Measurements from ENCODE around the gene ARRDC5. TPM values are rescaled to one million over a fixed set of nuclear protein-coding genes. Genes with fewer than 3 reads are reported as not detected.
A peak's percentile ranks its signal among the peaks of the same experiment; 100 is the strongest.

Gene ARRDC5
- polyA plus RNA-seq, 4 donors, result 0.10 to 0.12 TPM; not detected in 2

DNA sequence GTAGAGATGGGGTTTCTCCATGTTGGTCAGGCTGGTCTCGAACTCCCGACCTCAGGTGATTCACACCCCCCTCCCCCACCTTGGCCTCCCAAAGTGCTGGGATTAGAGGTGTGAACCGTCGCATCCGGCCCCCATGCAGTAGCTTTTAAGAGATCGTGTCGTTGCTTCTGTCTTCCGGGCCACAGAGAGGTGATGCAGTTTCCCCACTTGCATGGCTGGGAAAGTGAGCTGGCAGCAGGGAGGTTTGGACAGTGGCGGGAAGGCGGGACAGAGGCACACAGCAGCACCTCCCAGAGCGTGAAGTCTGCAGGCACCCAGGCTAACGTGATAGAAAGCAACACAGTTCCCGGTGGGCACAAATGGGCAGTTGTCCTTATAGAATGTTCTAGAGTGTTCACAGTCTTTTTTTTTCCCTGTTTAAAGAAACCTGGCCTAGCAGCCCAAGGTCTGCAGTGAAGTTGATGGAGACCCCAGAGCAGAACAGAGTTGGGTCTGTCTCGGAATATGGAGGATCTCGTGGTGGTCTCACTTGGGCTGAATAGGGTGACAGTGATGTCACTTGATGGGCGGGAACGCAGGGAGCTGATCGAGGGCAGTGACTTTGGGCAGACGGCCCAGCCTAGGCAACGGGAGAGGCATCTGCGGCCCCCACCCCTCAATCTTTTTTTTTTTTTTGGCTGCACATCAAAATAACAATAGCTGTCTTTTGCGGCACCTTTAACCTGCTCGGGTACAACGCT lies 11.5 kb upstream of the ARRDC5 start:
- WGBS, 3 donors, result 71 to 83% (median 79%) methylated on average over 24 of the region's 24 CpGs

DNA sequence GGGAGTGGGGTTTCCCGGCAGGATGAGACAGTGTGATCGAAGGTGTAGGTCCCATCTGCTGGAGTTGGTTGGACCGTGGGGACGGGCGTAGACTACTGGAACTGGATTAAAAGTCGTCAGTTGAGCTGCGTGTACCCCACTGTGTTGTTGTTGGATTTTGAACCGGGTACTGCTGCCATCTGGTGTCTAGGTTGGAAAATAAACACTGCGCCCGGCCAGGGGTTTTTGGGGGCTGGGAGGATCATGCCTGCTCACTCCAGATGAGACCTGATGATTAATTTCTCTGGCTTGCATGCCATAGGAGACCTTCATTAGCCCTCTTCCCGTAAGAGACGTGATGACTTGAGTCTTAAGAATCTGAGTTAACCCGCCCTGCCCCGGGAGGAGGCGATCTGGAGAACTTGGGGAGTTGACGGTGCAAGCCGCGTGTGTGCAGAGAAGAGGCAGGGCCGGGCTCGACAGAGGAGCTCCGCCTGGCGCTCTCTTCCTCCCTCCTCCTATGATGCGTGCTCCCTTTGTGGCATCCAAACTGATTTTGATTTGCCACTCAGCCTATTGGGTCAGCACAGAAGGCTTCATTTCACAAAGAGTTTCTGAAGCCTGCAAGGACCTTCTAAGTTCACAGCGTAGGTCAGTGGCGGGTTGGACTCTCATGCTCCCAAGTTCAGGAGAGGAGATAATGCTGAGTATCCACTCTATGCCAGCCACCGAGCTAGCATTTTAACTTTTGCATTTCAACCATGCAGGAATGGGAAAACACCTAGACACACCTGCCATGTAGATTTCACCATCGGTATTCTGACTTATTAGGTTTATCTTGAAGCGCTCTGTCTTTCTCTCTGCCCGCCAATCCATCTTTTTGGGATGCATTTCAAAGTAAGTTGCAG lies 9.3 kb upstream of the ARRDC5 start:
- Histone ChIP-seq H3K9me3 (ENCODE audit: control insufficient read depth in 2 of 2, insufficient read depth in 1 of 2, low read depth in 1 of 2, low read length in 1 of 2) (no peaks in the 10 kb centered on the region), H3K4me1 (ENCODE audit: control insufficient read depth in 3 of 3, insufficient read depth in 2 of 3, low read depth in 1 of 3, low read length in 2 of 3) (peaks cover 0 to 24% (median 2%) of the 10 kb centered on the region in 3 donors), H3K4me3 (ENCODE audit: low read depth in 1 of 3, low read length in 3 of 3) (peak overlapping the region in 1 of 3 donors; percentile 51), H3K27me3 (ENCODE audit: control insufficient read depth in 3 of 3, insufficient read depth in 3 of 3, low read length in 3 of 3) (no peaks in the 10 kb centered on the region), H3K36me3 (ENCODE audit: control insufficient read depth in 3 of 3, insufficient read depth in 2 of 3, low read depth in 1 of 3, low read length in 3 of 3) (peaks cover 0 to 28% (median 0%) of the 10 kb centered on the region in 3 donors), H3K27ac (ENCODE audit: low read depth in 1 of 3, low read length in 2 of 3) (peak overlapping the region in 1 of 3 donors; percentile 52)
- DNase-seq, result peak; percentile 62 to 72
- 16 to 23% (median 20%) methylated on average over 29 of the region's 29 CpGs for WGBS, 3 donors
- no peak for FAIRE-seq

More for the DNA sequence above, 11.5 kb upstream of the ARRDC5 start:
- FAIRE-seq, result no peak
- H3K27me3 ChIP-seq (ENCODE audit: control insufficient read depth in 3 of 3, insufficient read depth in 3 of 3, low read length in 3 of 3), result no peaks in the 10 kb centered on the region
- H3K27ac ChIP-seq (ENCODE audit: low read depth in 1 of 3, low read length in 2 of 3), result peak overlapping the region in 1 of 3 donors; percentile 18
- H3K36me3 ChIP-seq (ENCODE audit: control insufficient read depth in 3 of 3, insufficient read depth in 2 of 3, low read depth in 1 of 3, low read length in 3 of 3), result peaks cover 0 to 31% (median 0%) of the 10 kb centered on the region in 3 donors
- no peaks in the 10 kb centered on the region for H3K9me3 ChIP-seq (ENCODE audit: control insufficient read depth in 2 of 2, insufficient read depth in 1 of 2, low read depth in 1 of 2, low read length in 1 of 2)
- DNase-seq, result peak in 1 of 2 donors; percentile 13
- H3K4me1 ChIP-seq (ENCODE audit: control insufficient read depth in 3 of 3, insufficient read depth in 2 of 3, low read depth in 1 of 3, low read length in 2 of 3), result peaks cover 0 to 13% (median 2%) of the 10 kb centered on the region in 3 donors
- peak overlapping the region in 1 of 3 donors; percentile 38 for H3K4me3 ChIP-seq (ENCODE audit: low read depth in 1 of 3, low read length in 3 of 3)

DNA sequence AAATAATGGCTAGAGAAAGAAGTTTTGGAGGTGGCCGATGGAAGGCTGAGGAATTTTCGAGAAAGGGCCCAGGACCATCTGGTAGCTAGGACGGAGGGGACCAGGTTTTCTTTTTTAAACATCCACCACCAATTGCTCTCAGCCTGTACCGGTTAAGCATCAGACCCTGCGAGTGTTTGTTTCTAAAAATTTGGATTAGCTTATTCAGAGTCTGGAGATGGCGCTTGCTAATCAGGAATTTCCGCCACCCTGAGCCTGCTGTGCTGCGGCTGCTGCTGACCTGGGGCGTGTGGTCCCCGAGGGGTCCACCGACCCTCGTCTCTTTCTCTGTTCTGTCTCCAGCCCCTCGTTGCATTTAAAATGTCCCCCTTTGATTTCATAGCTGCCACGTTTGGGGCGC lies 8.6 kb upstream of the ARRDC5 start:
- 39 to 49% (median 43%) methylated on average over 15 of the region's 15 CpGs for WGBS, 3 donors
- Histone ChIP-seq H3K4me3 (ENCODE audit: low read depth in 1 of 3, low read length in 3 of 3) (peak overlapping the region in 1 of 3 donors; percentile 51), H3K27ac (ENCODE audit: low read depth in 1 of 3, low read length in 2 of 3) (peak overlapping the region in 1 of 3 donors; percentile 52), H3K4me1 (ENCODE audit: control insufficient read depth in 3 of 3, insufficient read depth in 2 of 3, low read depth in 1 of 3, low read length in 2 of 3) (peaks cover 0 to 24% (median 2%) of the 10 kb centered on the region in 3 donors), H3K9me3 (ENCODE audit: control insufficient read depth in 2 of 2, insufficient read depth in 1 of 2, low read depth in 1 of 2, low read length in 1 of 2) (no peaks in the 10 kb centered on the region), H3K27me3 (ENCODE audit: control insufficient read depth in 3 of 3, insufficient read depth in 3 of 3, low read length in 3 of 3) (no peaks in the 10 kb centered on the region), H3K36me3 (ENCODE audit: control insufficient read depth in 3 of 3, insufficient read depth in 2 of 3, low read depth in 1 of 3, low read length in 3 of 3) (peaks cover 0 to 22% (median 0%) of the 10 kb centered on the region in 3 donors)
- no peak for FAIRE-seq
- DNase-seq, result no peak

DNA sequence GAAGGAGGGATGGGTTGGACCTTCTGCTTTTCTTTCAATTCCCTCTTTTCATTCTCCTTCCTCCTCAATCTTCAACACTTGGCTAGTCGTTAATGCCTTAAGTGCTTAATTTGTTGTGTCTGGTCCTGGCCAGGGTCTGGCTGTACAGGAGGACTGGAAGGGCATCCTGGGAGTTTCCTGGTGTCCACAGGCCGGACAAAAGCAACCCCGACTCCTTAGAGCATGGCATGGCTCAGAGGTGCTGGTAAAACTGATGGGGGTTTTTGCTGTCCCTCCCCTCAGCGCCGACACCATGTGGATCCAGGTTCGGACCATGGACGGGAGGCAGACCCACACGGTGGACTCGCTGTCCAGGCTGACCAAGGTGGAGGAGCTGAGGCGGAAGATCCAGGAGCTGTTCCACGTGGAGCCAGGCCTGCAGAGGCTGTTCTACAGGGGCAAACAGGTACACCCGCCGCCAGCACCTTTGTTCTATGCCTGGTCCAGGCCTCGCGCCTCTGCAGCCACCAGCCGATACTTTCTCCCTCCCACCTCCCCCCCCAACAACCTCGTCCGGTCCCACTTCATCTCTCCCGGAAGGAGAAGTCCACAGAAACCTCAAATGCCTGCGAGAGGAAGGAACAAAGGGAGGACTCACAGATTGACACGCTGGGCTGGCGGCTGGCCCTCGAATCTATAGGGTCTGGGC lies 8.0 kb upstream of the ARRDC5 start:
- DNase-seq, result peak; percentile 18 to 39
- Histone ChIP-seq H3K36me3 (ENCODE audit: control insufficient read depth in 3 of 3, insufficient read depth in 2 of 3, low read depth in 1 of 3, low read length in 3 of 3) (peaks cover 0 to 18% (median 0%) of the 10 kb centered on the region in 3 donors), H3K4me3 (ENCODE audit: low read depth in 1 of 3, low read length in 3 of 3) (peak overlapping the region in 2 of 3 donors; percentile 51 to 71), H3K27ac (ENCODE audit: low read depth in 1 of 3, low read length in 2 of 3) (peak overlapping the region in 1 of 3 donors; percentile 52), H3K9me3 (ENCODE audit: control insufficient read depth in 2 of 2, insufficient read depth in 1 of 2, low read depth in 1 of 2, low read length in 1 of 2) (no peaks in the 10 kb centered on the region), H3K27me3 (ENCODE audit: control insufficient read depth in 3 of 3, insufficient read depth in 3 of 3, low read length in 3 of 3) (no peaks in the 10 kb centered on the region), H3K4me1 (ENCODE audit: control insufficient read depth in 3 of 3, insufficient read depth in 2 of 3, low read depth in 1 of 3, low read length in 2 of 3) (peaks cover 0 to 24% (median 2%) of the 10 kb centered on the region in 3 donors)
- WGBS, 3 donors, result 18 to 30% (median 22%) methylated on average over 23 of the region's 23 CpGs
- no peak for FAIRE-seq

DNA sequence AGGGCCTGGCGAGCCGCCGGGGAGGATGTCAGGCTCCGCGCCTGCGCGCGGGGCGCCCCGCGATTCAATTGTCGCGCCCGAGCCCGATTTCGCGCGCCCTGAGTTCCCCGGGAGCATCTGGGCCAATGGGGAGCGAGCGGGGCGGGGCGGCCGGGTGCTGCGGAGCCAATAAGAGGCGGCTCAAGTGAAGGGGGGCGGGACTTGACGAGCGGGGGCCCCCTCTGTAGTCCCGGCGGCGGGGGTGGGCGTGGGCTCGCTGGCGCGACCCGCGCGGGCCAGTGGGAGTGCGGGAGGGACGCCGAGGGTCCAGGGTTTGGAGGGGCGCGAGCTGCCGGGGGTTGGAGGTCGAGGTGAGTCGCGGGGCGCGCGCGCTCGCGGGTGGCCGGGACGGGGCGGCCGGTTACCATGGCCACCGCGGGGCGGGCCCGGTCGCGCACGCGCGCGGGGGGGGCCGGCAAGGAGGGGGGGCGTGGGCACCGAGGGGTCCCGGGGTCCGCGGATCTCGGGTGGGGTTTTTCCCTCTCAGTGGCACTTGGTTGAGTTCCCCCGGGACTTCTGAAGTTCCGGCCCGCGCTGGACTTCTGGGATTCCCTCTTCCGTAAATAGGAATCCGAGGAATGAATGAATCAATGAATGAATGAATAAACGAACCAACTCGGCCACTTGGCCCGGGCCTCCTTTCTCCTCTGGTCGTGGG lies 7.3 kb upstream of the ARRDC5 start:
- H3K27ac ChIP-seq (ENCODE audit: low read depth in 1 of 3, low read length in 2 of 3), result peak overlapping the region in 1 of 3 donors; percentile 2
- H3K36me3 ChIP-seq (ENCODE audit: control insufficient read depth in 3 of 3, insufficient read depth in 2 of 3, low read depth in 1 of 3, low read length in 3 of 3), result peaks cover 0 to 18% (median 0%) of the 10 kb centered on the region in 3 donors
- no peaks in the 10 kb centered on the region for H3K9me3 ChIP-seq (ENCODE audit: control insufficient read depth in 2 of 2, insufficient read depth in 1 of 2, low read depth in 1 of 2, low read length in 1 of 2)
- DNase-seq (peak; percentile 92 to 96), FAIRE-seq (no peak)
- H3K27me3 ChIP-seq (ENCODE audit: control insufficient read depth in 3 of 3, insufficient read depth in 3 of 3, low read length in 3 of 3), result no peaks in the 10 kb centered on the region
- H3K4me1 ChIP-seq (ENCODE audit: control insufficient read depth in 3 of 3, insufficient read depth in 2 of 3, low read depth in 1 of 3, low read length in 2 of 3), result peaks cover 0 to 24% (median 2%) of the 10 kb centered on the region in 3 donors
- peak overlapping the region; percentile 51 to 71 (median 61) for H3K4me3 ChIP-seq (ENCODE audit: low read depth in 1 of 3, low read length in 3 of 3)
- 0 to 1% (median 0%) methylated on average over 48 to 85 of the region's 85 CpGs for WGBS, 3 donors

DNA sequence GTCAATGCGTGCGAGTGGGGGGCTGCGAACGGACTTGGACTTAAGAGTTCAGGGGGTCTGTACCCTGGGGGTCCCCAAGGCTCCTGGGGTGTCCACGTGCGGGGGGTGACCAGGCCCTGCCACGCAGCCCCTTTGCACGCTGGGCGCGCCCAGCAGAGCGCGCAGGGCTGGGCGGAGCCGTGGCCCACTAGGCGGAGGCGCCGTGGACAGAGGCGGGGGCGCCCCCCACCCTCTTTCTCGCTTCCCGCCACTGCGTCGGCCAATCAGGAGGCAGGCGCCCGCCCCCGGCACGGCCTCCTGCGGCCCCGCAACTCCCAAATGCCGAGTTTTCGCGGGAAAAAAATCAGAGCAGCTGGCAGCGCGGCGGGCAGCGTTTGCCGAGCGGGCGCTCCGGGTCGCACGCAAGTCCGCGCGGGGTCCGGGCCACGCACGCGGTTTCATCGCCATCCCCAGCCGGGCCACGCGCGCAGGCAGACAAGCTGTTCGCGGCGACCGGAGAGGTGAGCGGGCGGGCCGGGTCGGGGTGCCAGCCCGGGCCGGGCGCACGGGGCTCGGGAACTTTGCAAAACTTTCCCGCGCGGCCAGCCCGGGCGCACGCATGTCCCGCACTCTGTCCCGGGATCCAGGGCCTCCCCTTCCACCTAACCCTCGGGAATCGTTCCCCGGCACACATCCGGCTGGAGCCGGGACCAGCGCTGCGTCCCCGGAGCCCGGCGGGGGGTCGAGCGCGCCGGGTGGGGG lies 6.6 kb upstream of the ARRDC5 start, which contains the start of gene UHRF1:
Gene UHRF1, plus strand, starts transcription at position 346 of the 741 bp plus-strand sequence. CDS start 1,385 bp downstream, outside the sequence.
- Histone ChIP-seq H3K36me3 (ENCODE audit: control insufficient read depth in 3 of 3, insufficient read depth in 2 of 3, low read depth in 1 of 3, low read length in 3 of 3) (peaks cover 0 to 11% (median 0%) of the 10 kb centered on the region in 3 donors), H3K4me1 (ENCODE audit: control insufficient read depth in 3 of 3, insufficient read depth in 2 of 3, low read depth in 1 of 3, low read length in 2 of 3) (peaks cover 0 to 24% (median 2%) of the 10 kb centered on the region in 3 donors), H3K27me3 (ENCODE audit: control insufficient read depth in 3 of 3, insufficient read depth in 3 of 3, low read length in 3 of 3) (no peaks in the 10 kb centered on the region), H3K9me3 (ENCODE audit: control insufficient read depth in 2 of 2, insufficient read depth in 1 of 2, low read depth in 1 of 2, low read length in 1 of 2) (no peaks in the 10 kb centered on the region), H3K4me3 (ENCODE audit: low read depth in 1 of 3, low read length in 3 of 3) (peak within 1 kb of the TSS; percentile 51 to 71 (median 61)), H3K27ac (ENCODE audit: low read depth in 1 of 3, low read length in 2 of 3) (peak within 1 kb of the TSS in 1 of 3 donors; percentile 34)
- WGBS, 3 donors, result 2 to 5% (median 3%) methylated on average over 48 to 89 of the region's 89 CpGs
- FAIRE-seq (no peak), DNase-seq (peak in 1 of 2 donors; percentile 11)

DNA sequence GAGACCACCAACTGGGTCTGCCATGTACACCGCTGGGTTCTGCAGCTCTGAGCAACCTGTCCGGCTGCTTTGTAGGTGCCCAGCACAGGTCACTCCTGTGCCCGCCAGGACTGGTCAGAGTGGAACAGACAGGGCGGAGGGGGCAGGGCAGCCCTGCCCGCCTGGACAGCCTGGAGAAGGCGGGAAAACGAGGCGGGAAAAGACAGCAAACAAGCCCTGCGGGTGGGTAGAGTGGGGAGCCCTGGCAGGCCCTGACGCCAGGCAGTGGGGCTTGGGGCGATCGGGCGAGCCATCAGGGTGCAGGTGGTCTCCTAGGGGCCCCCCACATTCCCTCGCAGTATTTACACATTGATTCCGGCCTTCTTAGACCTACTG lies 6.1 kb upstream of the ARRDC5 start:
- H3K27ac ChIP-seq (ENCODE audit: low read depth in 1 of 3, low read length in 2 of 3), result peak overlapping the region in 1 of 3 donors; percentile 34
- no peaks in the 10 kb centered on the region for H3K27me3 ChIP-seq (ENCODE audit: control insufficient read depth in 3 of 3, insufficient read depth in 3 of 3, low read length in 3 of 3)
- peaks cover 0 to 7% (median 0%) of the 10 kb centered on the region in 3 donors for H3K36me3 ChIP-seq (ENCODE audit: control insufficient read depth in 3 of 3, insufficient read depth in 2 of 3, low read depth in 1 of 3, low read length in 3 of 3)
- H3K4me1 ChIP-seq (ENCODE audit: control insufficient read depth in 3 of 3, insufficient read depth in 2 of 3, low read depth in 1 of 3, low read length in 2 of 3), result peaks cover 0 to 24% (median 2%) of the 10 kb centered on the region in 3 donors
- DNase-seq (no peak), FAIRE-seq (no peak)
- 73 to 76% (median 74%) methylated on average over 13 to 15 of the region's 15 CpGs for WGBS, 3 donors
- no peak overlapping the region for H3K4me3 ChIP-seq (ENCODE audit: low read depth in 1 of 3, low read length in 3 of 3)
- H3K9me3 ChIP-seq (ENCODE audit: control insufficient read depth in 2 of 2, insufficient read depth in 1 of 2, low read depth in 1 of 2, low read length in 1 of 2), result no peaks in the 10 kb centered on the region

Data from small intestine (tissue), 7 donors.